Esophagus muscularis mucosa (tissue), 4 donors: ENCODE results near the gene TANC1. TPM values are rescaled to one million over a fixed set of nuclear protein-coding genes. Genes with fewer than 3 reads are reported as not detected.

Experiments used
- DNase-seq: peaks from one replicate; pipeline ENCODE4 v3.0.0-alpha.2; 2017; ENCODE audit errors: extremely low spot score
- H3K27ac ChIP-seq, 4 donors: fragments of 200-600 bp; sonication (generic); replicated peaks in 1 of 4; 1 replicate in 3 of 4; 2 replicates in 1 of 4; pipeline ENCODE4 v1.5.1; 2016 to 2019; ENCODE audit warnings: mild to moderate bottlenecking in 1 of 4
- H3K27me3 ChIP-seq, 4 donors: fragments of 200-600 bp; sonication (generic); one replicate each; pipeline versions ENCODE4 v1.5.1 to v1.6.0; 2016 to 2019
- H3K36me3 ChIP-seq, 4 donors: fragments of 200-600 bp; sonication (generic); one replicate each; pipeline ENCODE4 v1.5.1; 2016 to 2019
- H3K4me1 ChIP-seq, 4 donors: fragments of 200-600 bp; sonication (generic); one replicate each; pipeline ENCODE4 v1.5.1; 2016 to 2019
- H3K4me3 ChIP-seq, 4 donors: fragments of 200-600 bp; sonication (generic); 1 replicate in 2 of 4; 2 replicates in 2 of 4; pipeline ENCODE4 v1.5.1; 2016 to 2019; ENCODE audit warnings: mild to moderate bottlenecking in 4 of 4, moderate library complexity in 1 of 4
- H3K9me3 ChIP-seq, 4 donors: fragments of 200-600 bp; sonication (generic); 1 replicate in 3 of 4; 2 replicates in 1 of 4; pipeline ENCODE4 v1.5.1; 2016 to 2019
- EP300 ChIP-seq: sonication (generic); formaldehyde crosslinking; IDR thresholded peaks from one replicate; pipeline ENCODE4 v1.6.1; 2017; ENCODE audit warnings: antibody characterized with exemption
- POLR2A ChIP-seq: fragments of 450-650 bp; IDR thresholded peaks from one replicate; pipeline ENCODE4 v1.6.1; 2017; ENCODE audit warnings: antibody characterized with exemption, moderate library complexity, mild to moderate bottlenecking, low read depth
- POLR2AphosphoS5 ChIP-seq, 2 donors: sonication (generic); formaldehyde crosslinking; IDR thresholded peaks; one replicate each; pipeline ENCODE4 v1.6.1; 2017; ENCODE audit warnings: antibody characterized with exemption in 2 of 2
- WGBS: methylation state at CpG from one replicate; pipeline ENCODE4 v1.1.5; 2018; 5-methylcytosine and 5-hydroxymethylcytosine counted together
- intact Hi-C: fragments of 100-400 bp; cut with DNase I; formaldehyde crosslinking; loops from one replicate; pipeline ENCODE4 v1.15.1; 2023
- total RNA-seq, 4 donors: library from RNA; depleted of rRNA; stranded (reverse); fragments of >200 nt; gene quantifications; one replicate each; pipeline versions ENCODE4 v1.1.0 to v1.2.1, GENCODE V29; 2016
- TF ChIP-seq, protein P1 (sequence below), 3 experiments: fragments of 200-600 bp in 2 of 3; fragments of 450-650 bp in 1 of 3; sonication (generic) in 2 of 3; IDR thresholded peaks; one replicate each; pipeline ENCODE4 v1.5.1; 2017 to 2019; ENCODE audit warnings: antibody characterized with exemption in 3 of 3, mild to moderate bottlenecking in 2 of 3, moderate library complexity in 1 of 3

The TANC1 gene
- 10 to 100 TPM; 34.3 to 54.0 (median 52.9) TPM for total RNA-seq

- 0% methylated on average over 10 of the region's 92 CpGs for WGBS
Measured at GRCh38 chr2:158968396-158969161, at the start of gene TANC1. TANC1 (plus strand) TSS chr2:158968640; CDS start chr2:159065911, 97,271 bp downstream.

DNA sequence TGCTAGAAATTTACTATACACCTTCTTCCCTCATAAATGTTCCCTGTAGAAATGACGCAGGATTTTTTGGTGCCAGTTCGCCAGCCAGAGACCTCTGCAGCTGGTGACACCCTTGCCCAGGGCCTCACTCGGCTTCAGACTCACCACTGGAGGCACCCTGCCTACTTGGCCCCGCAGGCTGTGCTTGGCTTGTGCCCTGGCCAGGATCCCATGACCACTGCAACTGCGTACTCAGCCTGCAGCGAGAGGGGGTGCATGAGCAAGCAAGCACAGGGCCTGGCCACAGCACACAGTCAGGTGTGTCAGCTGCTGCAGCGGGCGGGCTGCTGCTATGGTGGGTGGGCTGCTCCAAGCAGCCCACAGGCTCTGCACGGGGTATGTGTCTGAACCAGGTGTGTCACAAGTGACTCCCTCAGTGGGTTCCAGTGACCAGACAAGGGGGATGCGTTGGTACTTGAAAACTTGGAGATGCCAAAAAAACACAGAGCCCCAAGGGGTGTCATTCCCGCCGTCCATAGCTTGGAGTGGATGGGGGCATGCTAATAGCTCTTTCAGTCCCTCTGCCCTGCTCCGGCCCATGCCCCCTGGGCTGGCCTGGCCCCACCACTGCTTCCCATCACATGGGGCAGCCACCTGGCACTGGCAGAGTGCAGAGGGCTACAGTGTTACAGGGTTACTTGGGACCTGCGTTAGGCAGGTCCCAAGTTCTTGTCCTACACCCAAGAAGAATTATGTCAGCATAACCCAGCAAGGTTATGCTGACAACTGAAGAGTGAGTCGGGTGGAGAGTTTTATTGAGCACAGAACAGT lies 46.6 kb upstream of the TANC1 start:
- Histone ChIP-seq H3K27me3 (no peaks in the 10 kb centered on the region), H3K27ac (no peak overlapping the region), H3K9me3 (no peaks in the 10 kb centered on the region), H3K4me3 (no peak overlapping the region), H3K36me3 (no peaks in the 10 kb centered on the region), H3K4me1 (no peaks in the 10 kb centered on the region)
- intact Hi-C loops, result no loop called here
- WGBS, result 97% methylated on average over 9 of the region's 15 CpGs
- no peak for DNase-seq
- TF ChIP-seq POLR2A (no peak), EP300 (no peak), POLR2AphosphoS5 (IDR thresholded peaks at IDR 0.05) (no peak)
- TF ChIP-seq, protein P1, sequence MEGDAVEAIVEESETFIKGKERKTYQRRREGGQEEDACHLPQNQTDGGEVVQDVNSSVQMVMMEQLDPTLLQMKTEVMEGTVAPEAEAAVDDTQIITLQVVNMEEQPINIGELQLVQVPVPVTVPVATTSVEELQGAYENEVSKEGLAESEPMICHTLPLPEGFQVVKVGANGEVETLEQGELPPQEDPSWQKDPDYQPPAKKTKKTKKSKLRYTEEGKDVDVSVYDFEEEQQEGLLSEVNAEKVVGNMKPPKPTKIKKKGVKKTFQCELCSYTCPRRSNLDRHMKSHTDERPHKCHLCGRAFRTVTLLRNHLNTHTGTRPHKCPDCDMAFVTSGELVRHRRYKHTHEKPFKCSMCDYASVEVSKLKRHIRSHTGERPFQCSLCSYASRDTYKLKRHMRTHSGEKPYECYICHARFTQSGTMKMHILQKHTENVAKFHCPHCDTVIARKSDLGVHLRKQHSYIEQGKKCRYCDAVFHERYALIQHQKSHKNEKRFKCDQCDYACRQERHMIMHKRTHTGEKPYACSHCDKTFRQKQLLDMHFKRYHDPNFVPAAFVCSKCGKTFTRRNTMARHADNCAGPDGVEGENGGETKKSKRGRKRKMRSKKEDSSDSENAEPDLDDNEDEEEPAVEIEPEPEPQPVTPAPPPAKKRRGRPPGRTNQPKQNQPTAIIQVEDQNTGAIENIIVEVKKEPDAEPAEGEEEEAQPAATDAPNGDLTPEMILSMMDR (IDR thresholded peaks at IDR 0.05), result no peak

More at GRCh38 chr2:158968396-158969161, at the start of gene TANC1:
- peaks cover 37 to 54% (median 43%) of the 10 kb centered on the region in 4 donors for H3K4me1 ChIP-seq
- H3K36me3 ChIP-seq, result no peaks in the 10 kb centered on the region
- intact Hi-C loops, result loop anchor here (5.0 kb wide), 1 partner anchor 154 kb away; no protein-coding TSS in a partner anchor
- TF ChIP-seq POLR2AphosphoS5 (IDR thresholded peaks at IDR 0.05) (peak; percentile 93 to 96), POLR2A (peak; percentile 77), EP300 (no peak)
- TF ChIP-seq, protein P1 (IDR thresholded peaks at IDR 0.05), result no peak
- no peak for DNase-seq
- no peaks in the 10 kb centered on the region for H3K27me3 ChIP-seq
- peak within 1 kb of the TSS; percentile 88 to 95 (median 94) for H3K27ac ChIP-seq
- H3K9me3 ChIP-seq, result no peaks in the 10 kb centered on the region
- peak within 1 kb of the TSS; percentile 79 to 91 (median 88) for H3K4me3 ChIP-seq

- TF ChIP-seq EP300 (no peak), POLR2AphosphoS5 (IDR thresholded peaks at IDR 0.05) (no peak), POLR2A (no peak)
- TF ChIP-seq, protein P1 (IDR thresholded peaks at IDR 0.05), result no peak
- H3K36me3 ChIP-seq, result no peaks in the 10 kb centered on the region
- no peak for DNase-seq
- H3K4me1 ChIP-seq, result no peaks in the 10 kb centered on the region
- WGBS, result 83% methylated on average over 1 of the region's 1 CpG
- H3K27ac ChIP-seq, result no peak overlapping the region
- intact Hi-C loops, result no loop called here
- no peaks in the 10 kb centered on the region for H3K27me3 ChIP-seq
- no peaks in the 10 kb centered on the region for H3K9me3 ChIP-seq
- H3K4me3 ChIP-seq, result no peak overlapping the region
Measured at GRCh38 chr2:158922601-158923000, 45.8 kb upstream of the TANC1 start.

- H3K27ac ChIP-seq, result no peak overlapping the region
- H3K9me3 ChIP-seq, result no peaks in the 10 kb centered on the region
- no peak for DNase-seq
- no peaks in the 10 kb centered on the region for H3K36me3 ChIP-seq
- H3K4me1 ChIP-seq, result no peaks in the 10 kb centered on the region
- TF ChIP-seq POLR2AphosphoS5 (IDR thresholded peaks at IDR 0.05) (no peak), EP300 (no peak), POLR2A (no peak)
- TF ChIP-seq, protein P1 (IDR thresholded peaks at IDR 0.05), result no peak
- intact Hi-C loops, result no loop called here
- H3K27me3 ChIP-seq, result no peaks in the 10 kb centered on the region
- 49% methylated on average over 3 of the region's 3 CpGs for WGBS
- H3K4me3 ChIP-seq, result no peak overlapping the region
Measured at GRCh38 chr2:158923180-158923594, 45.3 kb upstream of the TANC1 start.
